ENCODE measurements around the gene PPIB.
A peak's percentile ranks its signal among the peaks of the same experiment; 100 is the strongest.

The PPIB gene

GRCh38 chr15:64162869-64163658, at the start of gene PPIB:
Gene PPIB, minus strand, starts transcription at chr15:64163022. Its CDS starts 36 bp downstream, at chr15:64162986.
- peak; percentile 89 for DNase-seq (ENCODE audit: low read depth)

GRCh38 chr15:64211696-64212095, 48.9 kb upstream of the PPIB start:
- no peak for DNase-seq (ENCODE audit: low read depth)

GRCh38 chr15:64210371-64210770, 47.5 kb upstream of the PPIB start:
- no peak for DNase-seq (ENCODE audit: low read depth)

GRCh38 chr15:64209680-64210334, 47.0 kb upstream of the PPIB start:
- DNase-seq (ENCODE audit: low read depth) = no peak

- DNase-seq (ENCODE audit: low read depth) = no peak
Observed at GRCh38 chr15:64205202-64205601, 42.4 kb upstream of the PPIB start.

GRCh38 chr15:64197425-64197824, 34.6 kb upstream of the PPIB start:
- DNase-seq (ENCODE audit: low read depth) = no peak

- no peak for DNase-seq (ENCODE audit: low read depth)
Observed at GRCh38 chr15:64193971-64194370, 31.1 kb upstream of the PPIB start.

- no peak for DNase-seq (ENCODE audit: low read depth)
Observed at GRCh38 chr15:64191971-64192830, 29.4 kb upstream of the PPIB start.

- DNase-seq (ENCODE audit: low read depth) = no peak
Observed at GRCh38 chr15:64187396-64188191, 24.8 kb upstream of the PPIB start.

GRCh38 chr15:64185146-64185911, 22.5 kb upstream of the PPIB start:
- no peak for DNase-seq (ENCODE audit: low read depth)

- no peak for DNase-seq (ENCODE audit: low read depth)
Observed at GRCh38 chr15:64182859-64183370, 20.1 kb upstream of the PPIB start.

GRCh38 chr15:64180235-64180824, 17.5 kb upstream of the PPIB start:
- DNase-seq (ENCODE audit: low read depth) = no peak

- no peak for DNase-seq (ENCODE audit: low read depth)
Observed at GRCh38 chr15:64166102-64166890, 3.5 kb upstream of the PPIB start.

GRCh38 chr15:64164436-64164835, 1.6 kb upstream of the PPIB start:
- no peak for DNase-seq (ENCODE audit: low read depth)

- peak; percentile 54 for DNase-seq (ENCODE audit: low read depth)
Observed at GRCh38 chr15:64163659-64164362, 989 bp upstream of the PPIB start.

GRCh38 chr15:64162478-64162868, 349 bp downstream of the PPIB start:
- no peak for DNase-seq (ENCODE audit: low read depth)

GRCh38 chr15:64161688-64162477, 939 bp downstream of the PPIB start:
- DNase-seq (ENCODE audit: low read depth) = no peak

Measured in CMK (cell line).